H9 (cell line): ENCODE data around the gene TAOK3. TPM values are rescaled to one million over a fixed set of nuclear protein-coding genes. Genes with fewer than 3 reads are reported as not detected.

ENCODE experiments used
- DNase-seq: peaks from one replicate; pipeline ENCODE4 v3.0.0-alpha.2; 2017
- H2AFZ ChIP-seq: one replicate; pipeline ENCODE4 v1.6.1; 2013; ENCODE audit warnings: mild to moderate bottlenecking, low read length, control low read depth, moderate library complexity
- H2AK5ac ChIP-seq: 2 replicates; pipeline ENCODE4 v1.6.1; 2013; ENCODE audit warnings: low read length, control low read depth, mixed read lengths; ENCODE audit not compliant: insufficient read length
- H2BK120ac ChIP-seq: one replicate; pipeline ENCODE4 v1.6.1; 2013; ENCODE audit warnings: low read depth, mild to moderate bottlenecking, low read length, control low read depth, inconsistent platforms; ENCODE audit not compliant: poor library complexity, severe bottlenecking
- H2BK12ac ChIP-seq: 2 replicates; pipeline ENCODE4 v1.6.1; 2013; ENCODE audit warnings: low read length, control low read depth, mixed read lengths, low read depth; ENCODE audit not compliant: insufficient read length
- H2BK15ac ChIP-seq: 2 replicates; pipeline ENCODE4 v1.6.1; 2013; ENCODE audit warnings: low read depth, low read length, control low read depth
- H2BK20ac ChIP-seq: one replicate; pipeline ENCODE4 v1.6.1; 2013; ENCODE audit warnings: low read depth, mild to moderate bottlenecking, low read length, control low read depth, inconsistent platforms; ENCODE audit not compliant: poor library complexity, severe bottlenecking
- H2BK5ac ChIP-seq: 2 replicates; pipeline ENCODE4 v1.6.1; 2013; ENCODE audit warnings: low read length, control low read depth, mixed read lengths; ENCODE audit not compliant: insufficient read length
- H3K14ac ChIP-seq: 2 replicates; pipeline ENCODE4 v1.6.1; 2013; ENCODE audit warnings: low read length, control low read depth; ENCODE audit not compliant: insufficient read depth
- H3K18ac ChIP-seq: 2 replicates; pipeline ENCODE4 v1.6.1; 2013; ENCODE audit warnings: low read depth, mild to moderate bottlenecking, mixed read lengths, low read length, control low read depth; ENCODE audit not compliant: insufficient read length
- H3K23ac ChIP-seq: 2 replicates; pipeline ENCODE4 v1.6.1; 2013; ENCODE audit warnings: low read length, control low read depth, mixed read lengths, low read depth; ENCODE audit not compliant: insufficient read length
- H3K23me2 ChIP-seq: 2 replicates; pipeline ENCODE4 v1.6.1; 2013; ENCODE audit warnings: low read depth, mild to moderate bottlenecking, mixed read lengths, low read length, control low read depth; ENCODE audit not compliant: insufficient read length, poor library complexity, severe bottlenecking
- H3K27ac ChIP-seq: 2 replicates; pipeline ENCODE4 v1.5.1; 2013; ENCODE audit warnings: low read length, control low read depth, mixed read lengths, low read depth; ENCODE audit not compliant: insufficient read length
- H3K27me3 ChIP-seq: 2 replicates; pipeline ENCODE4 v1.6.1; 2013; ENCODE audit warnings: low read length, control low read depth, inconsistent platforms; ENCODE audit not compliant: insufficient read depth
- H3K4ac ChIP-seq: 2 replicates; pipeline ENCODE4 v1.6.1; 2013; ENCODE audit warnings: low read depth, mild to moderate bottlenecking, control low read depth, inconsistent platforms, low read length, moderate library complexity
- H3K4me1 ChIP-seq: 2 replicates; pipeline ENCODE4 v1.6.1; 2013; ENCODE audit warnings: low read length, control low read depth, inconsistent platforms; ENCODE audit not compliant: insufficient read depth
- H3K4me2 ChIP-seq: 2 replicates; pipeline ENCODE4 v1.6.1; 2013; ENCODE audit warnings: low read length, control low read depth, mixed read lengths; ENCODE audit not compliant: insufficient read length, insufficient read depth
- H3K56ac ChIP-seq: 2 replicates; pipeline ENCODE4 v1.6.1; 2013; ENCODE audit warnings: low read depth, mild to moderate bottlenecking, mixed read lengths, low read length, control low read depth; ENCODE audit not compliant: insufficient read length
- H3K79me1 ChIP-seq: 2 replicates; pipeline ENCODE4 v1.6.1; 2013; ENCODE audit warnings: low read depth, mild to moderate bottlenecking, moderate library complexity, low read length, control low read depth, inconsistent platforms; ENCODE audit not compliant: insufficient read depth, poor library complexity, severe bottlenecking
- H3K79me2 ChIP-seq: 2 replicates; pipeline ENCODE4 v1.6.1; 2013; ENCODE audit warnings: low read length, control low read depth, inconsistent platforms; ENCODE audit not compliant: insufficient read depth
- H3K9ac ChIP-seq: 2 replicates; pipeline ENCODE4 v1.6.1; 2013; ENCODE audit warnings: low read length, control low read depth, mixed read lengths; ENCODE audit not compliant: insufficient read length; ENCODE audit errors: extremely low read depth
- H3K9me3 ChIP-seq: one replicate; pipeline ENCODE4 v1.6.1; 2013; ENCODE audit warnings: low read depth, low read length, inconsistent platforms; ENCODE audit not compliant: control insufficient read depth
- H3T11ph ChIP-seq: one replicate; pipeline ENCODE4 v1.6.1; 2013; ENCODE audit warnings: mild to moderate bottlenecking, low read length, control low read depth, inconsistent platforms
- H4K20me1 ChIP-seq: one replicate; pipeline ENCODE4 v1.6.1; 2013; ENCODE audit not compliant: control insufficient read depth, insufficient read length, insufficient read depth
- H4K5ac ChIP-seq: 2 replicates; pipeline ENCODE4 v1.6.1; 2013; ENCODE audit warnings: low read depth, mild to moderate bottlenecking, mixed read lengths, low read length, control low read depth; ENCODE audit not compliant: insufficient read length
- H4K8ac ChIP-seq: replicated peaks from 2 replicates; pipeline ENCODE4 v1.6.1; 2013; ENCODE audit warnings: low read length, control low read depth, mixed read lengths, low read depth; ENCODE audit not compliant: insufficient read length
- H4K91ac ChIP-seq: 2 replicates; pipeline ENCODE4 v1.6.1; 2013; ENCODE audit warnings: low read depth, mild to moderate bottlenecking, moderate library complexity, mixed read lengths, low read length, control low read depth; ENCODE audit not compliant: insufficient read length
- H3K27ac Mint-ChIP-seq, 3 experiments: 2 replicates in 2 of 3; 3 replicates in 1 of 3; pipeline ENCODE4 v1.8.0; 2020 to 2021; ENCODE audit warnings: mixed read lengths in 3 of 3, mild to moderate bottlenecking in 1 of 3, moderate library complexity in 1 of 3
- H3K27me3 Mint-ChIP-seq: 2 replicates; pipeline ENCODE4 v1.8.0; 2021; ENCODE audit warnings: low read depth, mild to moderate bottlenecking, moderate library complexity, mixed read lengths
- H3K36me3 Mint-ChIP-seq, 3 experiments: 2 replicates in 2 of 3; 3 replicates in 1 of 3; pipeline ENCODE4 v1.8.0; 2020 to 2021; ENCODE audit warnings: low read depth in 3 of 3, mixed read lengths in 3 of 3; ENCODE audit not compliant: insufficient read depth in 1 of 3
- H3K4me1 Mint-ChIP-seq, 2 experiments: 2 replicates each; pipeline ENCODE4 v1.8.0; 2020; ENCODE audit warnings: mixed read lengths in 2 of 2
- H3K4me3 Mint-ChIP-seq, 2 experiments: 2 replicates in 1 of 2; 3 replicates in 1 of 2; pipeline ENCODE4 v1.8.0; 2020 to 2021; ENCODE audit warnings: mild to moderate bottlenecking in 2 of 2, mixed read lengths in 2 of 2, moderate library complexity in 1 of 2
- H3K9me3 Mint-ChIP-seq, 2 experiments: 2 replicates in 1 of 2; 3 replicates in 1 of 2; pipeline ENCODE4 v1.8.0; 2020; ENCODE audit warnings: mild to moderate bottlenecking in 2 of 2, mixed read lengths in 2 of 2, moderate library complexity in 1 of 2
- WGBS: extraction: QIAGEN DNeasy Blood & Tissue Kit; methylation state at CpG from one replicate; pipeline ENCODE4 v1.1.7; 2013; ENCODE audit warnings: missing lambda C conversion rate, low lambda C conversion rate, mixed read lengths; ENCODE audit not compliant: insufficient read length; ENCODE audit errors: extremely low coverage; 5-methylcytosine and 5-hydroxymethylcytosine counted together
- total RNA-seq: library from RNA; stranded (reverse); gene quantifications from 2 replicates; pipeline ENCODE4 v1.2.1, GENCODE V29; 2021
- TF ChIP-seq, protein P1 (sequence below): fragments of 200-600 bp; sonication (generic); conservative IDR thresholded peaks from 3 replicates; pipeline ENCODE4 v1.8.0; 2021; ENCODE audit warnings: antibody characterized with exemption, mild to moderate bottlenecking

The TAOK3 gene
- total RNA-seq, 1 experiment from 2014 or later, result 5.2 TPM

DNA sequence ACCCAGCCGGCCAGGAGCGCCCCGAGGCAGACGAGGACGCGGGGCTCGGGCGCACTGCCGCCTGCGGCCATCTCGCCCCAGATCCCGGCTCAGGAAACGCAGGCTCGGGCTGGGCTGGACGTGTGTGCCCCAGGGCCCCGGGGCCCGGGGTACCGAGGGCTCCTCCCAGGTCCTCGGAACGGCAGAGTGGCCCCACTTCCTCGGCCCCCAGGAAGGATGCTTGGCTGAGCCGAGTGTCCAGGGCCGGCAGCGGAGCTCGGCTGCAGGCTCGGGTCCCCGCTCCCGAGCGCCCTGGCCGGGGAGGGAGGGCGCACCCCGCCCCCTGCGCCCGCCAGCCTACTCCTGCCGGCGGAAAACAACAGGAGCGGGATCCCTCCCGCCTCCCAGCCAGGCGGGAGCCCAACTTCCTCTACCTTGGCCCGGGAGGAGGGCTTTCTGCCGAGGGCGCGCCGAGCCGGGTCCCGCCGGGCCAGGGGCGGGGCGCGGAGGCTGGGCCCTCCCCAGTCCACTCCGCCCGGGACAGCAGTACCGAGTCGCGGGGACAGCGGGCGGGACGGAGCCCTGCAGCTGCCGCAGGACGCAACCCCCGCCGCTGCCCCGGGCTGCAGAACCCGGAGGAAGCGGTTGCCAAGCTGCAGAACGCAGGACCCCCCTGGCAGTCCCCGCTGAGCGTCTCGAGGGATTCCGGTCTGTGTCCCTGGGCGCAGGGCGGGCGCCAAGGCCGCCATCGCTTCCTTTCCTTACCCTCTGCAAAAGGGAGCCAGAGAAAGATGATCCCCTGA, 268.9 kb downstream of the TAOK3 start, which contains the start of gene VSIG10:
TSS of gene VSIG10 (minus strand) at position 411 of the 782 bp plus-strand sequence. CDS start at position 71, 340 bp downstream.
- Histone ChIP-seq H3K56ac (no peak within 1 kb of the TSS), H3K9me3 (no peaks in the 10 kb centered on the region), H3K18ac (peak within 1 kb of the TSS; percentile 3), H3K4ac (no peak within 1 kb of the TSS), H3K4me2 (peak within 1 kb of the TSS; percentile 67), H3K23me2 (peaks cover 9% of the 10 kb centered on the region), H4K8ac (no peak within 1 kb of the TSS), H3K79me1 (peaks cover 6% of the 10 kb centered on the region), H3K9ac (peak within 1 kb of the TSS; percentile 37), H2AK5ac (no peak within 1 kb of the TSS), H3K4me1 (peaks cover 3% of the 10 kb centered on the region; the same call in 1 of the 2 replicates), H2BK15ac (no peak within 1 kb of the TSS), H3K14ac (peak within 1 kb of the TSS; percentile 34), H2BK5ac (no peak within 1 kb of the TSS), H2BK20ac (no peak within 1 kb of the TSS), H3T11ph (no peak within 1 kb of the TSS), H2BK120ac (no peak within 1 kb of the TSS), H4K91ac (no peak within 1 kb of the TSS), H3K27me3 (no peaks in the 10 kb centered on the region), H2AFZ (no peak within 1 kb of the TSS), H3K79me2 (peaks cover 9% of the 10 kb centered on the region; the same call in 1 of the 2 replicates), H3K23ac (no peak within 1 kb of the TSS), H3K27ac (peak within 1 kb of the TSS; percentile 36), H2BK12ac (no peak within 1 kb of the TSS), H4K20me1 (no peaks in the 10 kb centered on the region), H4K5ac (no peak within 1 kb of the TSS)
- WGBS, result no CpG with 5 or more reads among the region's 75 CpGs
- DNase-seq, result peak; percentile 79
- Mint-ChIP-seq H3K4me1 (peaks cover 26 to 29% of the 10 kb centered on the region in 2 experiments), H3K27me3 (no peaks in the 10 kb centered on the region), H3K36me3 (peaks cover 8 to 26% (median 10%) of the 10 kb centered on the region in 3 experiments; a peak in 4 of 7 replicates), H3K4me3 (peak within 1 kb of the TSS; percentile 91 to 92), H3K9me3 (no peaks in the 10 kb centered on the region), H3K27ac (peak within 1 kb of the TSS; percentile 83 to 99 (median 93))
- TF ChIP-seq, protein P1, sequence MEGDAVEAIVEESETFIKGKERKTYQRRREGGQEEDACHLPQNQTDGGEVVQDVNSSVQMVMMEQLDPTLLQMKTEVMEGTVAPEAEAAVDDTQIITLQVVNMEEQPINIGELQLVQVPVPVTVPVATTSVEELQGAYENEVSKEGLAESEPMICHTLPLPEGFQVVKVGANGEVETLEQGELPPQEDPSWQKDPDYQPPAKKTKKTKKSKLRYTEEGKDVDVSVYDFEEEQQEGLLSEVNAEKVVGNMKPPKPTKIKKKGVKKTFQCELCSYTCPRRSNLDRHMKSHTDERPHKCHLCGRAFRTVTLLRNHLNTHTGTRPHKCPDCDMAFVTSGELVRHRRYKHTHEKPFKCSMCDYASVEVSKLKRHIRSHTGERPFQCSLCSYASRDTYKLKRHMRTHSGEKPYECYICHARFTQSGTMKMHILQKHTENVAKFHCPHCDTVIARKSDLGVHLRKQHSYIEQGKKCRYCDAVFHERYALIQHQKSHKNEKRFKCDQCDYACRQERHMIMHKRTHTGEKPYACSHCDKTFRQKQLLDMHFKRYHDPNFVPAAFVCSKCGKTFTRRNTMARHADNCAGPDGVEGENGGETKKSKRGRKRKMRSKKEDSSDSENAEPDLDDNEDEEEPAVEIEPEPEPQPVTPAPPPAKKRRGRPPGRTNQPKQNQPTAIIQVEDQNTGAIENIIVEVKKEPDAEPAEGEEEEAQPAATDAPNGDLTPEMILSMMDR, result no peak
